NCI-H226 (cell line): ENCODE results near the gene ING3.

Experiments used
- DNase-seq: peaks from one replicate; pipeline ENCODE4 v3.0.0-alpha.2; 2015

Gene ING3, protein sequence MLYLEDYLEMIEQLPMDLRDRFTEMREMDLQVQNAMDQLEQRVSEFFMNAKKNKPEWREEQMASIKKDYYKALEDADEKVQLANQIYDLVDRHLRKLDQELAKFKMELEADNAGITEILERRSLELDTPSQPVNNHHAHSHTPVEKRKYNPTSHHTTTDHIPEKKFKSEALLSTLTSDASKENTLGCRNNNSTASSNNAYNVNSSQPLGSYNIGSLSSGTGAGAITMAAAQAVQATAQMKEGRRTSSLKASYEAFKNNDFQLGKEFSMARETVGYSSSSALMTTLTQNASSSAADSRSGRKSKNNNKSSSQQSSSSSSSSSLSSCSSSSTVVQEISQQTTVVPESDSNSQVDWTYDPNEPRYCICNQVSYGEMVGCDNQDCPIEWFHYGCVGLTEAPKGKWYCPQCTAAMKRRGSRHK

GRCh38 chr7:120950539-120951308, at the start of gene ING3:
TSS of gene ING3 (plus strand) at chr7:120950777. CDS start at chr7:120950897, 120 bp downstream.
- peak; percentile 95 for DNase-seq

GRCh38 chr7:120915314-120916105, 35.1 kb upstream of the ING3 start:
- no peak for DNase-seq

DNA sequence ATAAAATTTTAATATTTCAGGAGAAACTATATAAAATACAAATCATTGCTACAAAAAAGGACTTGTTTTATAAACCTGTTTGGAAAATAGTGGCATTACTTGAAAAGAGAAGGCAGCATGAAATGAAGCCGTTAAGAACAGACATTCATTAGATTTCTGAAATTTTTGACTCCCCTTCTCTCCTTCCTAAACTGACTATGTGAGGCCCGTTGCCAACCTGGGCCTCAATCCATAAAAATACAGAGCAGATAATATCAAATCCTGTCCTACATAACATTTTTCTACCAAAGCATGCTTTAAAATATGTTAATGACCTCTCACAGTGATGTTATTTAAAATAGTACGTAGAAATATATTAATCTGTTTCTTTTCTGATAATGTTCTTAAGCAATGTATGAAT, 34.5 kb upstream of the ING3 start:
- DNase-seq: no peak

DNA sequence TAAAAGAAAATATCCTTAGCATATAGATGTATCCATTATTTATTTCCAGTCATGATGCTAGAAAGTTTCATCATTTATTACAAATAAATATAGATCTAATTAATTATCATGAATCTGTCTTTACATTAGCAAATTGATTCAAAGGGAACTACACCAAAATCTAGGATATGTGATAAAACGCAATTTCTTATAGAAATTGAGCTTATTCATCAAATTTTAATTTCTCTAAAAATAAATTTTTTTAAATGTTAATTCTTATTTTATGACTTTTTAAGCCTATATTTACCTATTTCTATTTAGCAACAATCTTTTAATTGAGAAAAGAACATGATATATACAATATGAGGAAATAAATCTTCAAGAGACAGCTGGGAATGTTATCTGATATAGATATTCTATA, 34.0 kb upstream of the ING3 start:
- DNase-seq: no peak

DNA sequence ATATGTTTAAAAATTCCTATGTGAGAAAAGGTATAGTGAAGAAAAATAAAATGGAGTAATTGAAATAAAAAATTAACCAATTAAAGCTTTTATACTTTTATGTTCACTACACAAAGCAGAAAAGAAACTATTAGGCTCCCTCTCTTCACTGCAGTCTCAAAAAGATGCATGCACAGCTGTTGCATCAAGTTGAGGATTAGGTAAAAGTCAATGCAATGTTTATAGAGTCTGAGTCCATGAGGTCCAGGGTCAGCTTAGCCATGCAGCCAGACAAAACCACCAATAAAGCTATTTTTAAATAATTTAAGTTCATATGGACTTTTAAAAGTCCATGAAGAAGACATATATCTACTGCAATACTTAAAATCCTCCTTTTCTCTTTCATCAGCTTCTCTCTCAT, 31.1 kb upstream of the ING3 start:
- DNase-seq: no peak

- no peak for DNase-seq
These were observed 30.5 kb upstream of the ING3 start for GRCh38 chr7:120920034-120920433.

DNA sequence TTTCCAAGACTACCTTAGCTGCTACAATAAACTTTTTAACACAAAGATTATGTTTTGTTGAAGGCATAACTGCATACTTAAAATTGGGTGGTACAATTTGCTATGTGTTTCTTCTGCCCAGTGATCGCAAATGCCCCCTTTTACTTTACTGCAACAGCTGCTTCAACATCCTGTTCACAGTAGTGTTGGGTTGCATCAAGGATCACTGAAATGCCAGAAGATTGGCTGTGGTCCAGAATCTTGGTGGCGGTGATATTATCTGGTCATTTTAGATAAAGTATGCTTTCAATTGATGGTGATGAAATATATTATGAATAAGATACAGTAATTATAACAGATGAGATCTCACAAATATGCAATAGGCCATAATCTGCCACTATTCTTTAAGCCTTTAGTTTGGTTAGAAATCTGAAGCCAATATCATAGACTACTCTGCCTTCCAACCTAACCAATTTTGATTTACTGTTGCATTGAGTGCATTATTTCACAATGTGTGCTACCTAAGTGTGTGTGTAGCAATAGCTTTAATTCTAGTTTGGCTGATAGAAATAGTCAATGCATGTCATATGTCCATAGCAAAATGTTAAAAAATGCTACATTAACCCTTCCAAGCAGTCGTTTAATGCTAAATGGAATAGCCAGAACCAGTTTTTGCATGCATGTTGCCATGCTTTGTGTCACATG, 29.8 kb upstream of the ING3 start:
- no peak for DNase-seq

GRCh38 chr7:120924837-120925236, 25.7 kb upstream of the ING3 start:
- DNase-seq: no peak

- no peak for DNase-seq
These were observed 25.2 kb upstream of the ING3 start for GRCh38 chr7:120925392-120925791.

DNA sequence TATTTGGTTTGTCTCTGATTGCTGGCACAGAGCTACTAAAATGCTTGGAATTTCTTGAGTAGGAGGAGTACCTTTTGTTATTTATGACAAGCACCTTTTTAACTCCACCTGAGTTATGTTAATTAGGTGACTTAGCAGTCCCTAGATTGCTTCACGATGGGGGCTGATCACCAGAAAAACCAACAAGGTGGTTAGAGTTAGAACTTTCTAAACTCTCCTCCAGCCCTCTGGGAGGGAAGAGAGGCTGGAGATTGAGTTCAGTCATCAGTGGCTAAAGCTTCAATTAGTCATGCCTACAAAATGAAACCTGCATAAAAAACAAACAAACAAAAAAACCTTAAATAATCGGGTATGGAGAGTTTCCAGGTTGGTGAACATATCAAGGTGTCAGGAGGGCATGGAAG, 23.6 kb upstream of the ING3 start:
- DNase-seq: no peak

GRCh38 chr7:120927454-120928103, 23.0 kb upstream of the ING3 start:
- DNase-seq: no peak

DNA sequence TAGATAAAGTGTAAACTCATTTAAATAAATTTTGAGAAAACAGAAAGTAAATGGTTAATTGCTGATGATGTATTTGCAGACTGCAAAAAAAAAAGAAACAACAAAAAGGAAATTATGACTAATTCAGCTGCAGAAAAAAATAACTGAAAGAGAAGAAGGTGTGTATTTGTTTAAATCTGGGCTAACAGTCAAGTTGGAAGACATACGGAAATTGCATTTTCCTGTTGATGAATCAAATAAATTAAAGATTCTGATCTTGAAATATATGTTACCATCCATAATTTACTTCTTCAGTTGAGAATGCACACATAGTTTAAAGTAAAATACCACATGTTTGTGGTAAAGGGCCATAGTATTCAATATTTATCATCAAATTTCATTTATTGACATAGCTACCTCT, 19.3 kb upstream of the ING3 start:
- no peak for DNase-seq

DNA sequence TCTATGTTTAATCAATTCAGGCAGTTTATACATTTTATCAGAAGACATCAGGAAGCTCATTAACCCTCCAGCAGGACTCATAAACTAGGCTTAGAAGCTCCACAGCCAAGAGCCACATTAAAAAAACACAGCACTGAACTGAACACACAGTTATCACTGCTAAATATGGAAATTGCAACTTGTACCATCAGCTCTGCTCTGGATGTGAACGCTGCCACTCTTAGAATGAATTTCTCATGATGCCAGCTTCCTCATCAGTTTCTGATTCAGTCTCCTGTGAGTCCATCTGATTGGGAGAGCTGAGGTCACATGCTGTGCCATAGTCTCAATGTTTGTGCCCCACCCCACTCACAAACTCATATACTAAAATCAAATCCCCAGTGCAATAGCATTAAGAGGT, 17.1 kb upstream of the ING3 start:
- DNase-seq: no peak

DNA sequence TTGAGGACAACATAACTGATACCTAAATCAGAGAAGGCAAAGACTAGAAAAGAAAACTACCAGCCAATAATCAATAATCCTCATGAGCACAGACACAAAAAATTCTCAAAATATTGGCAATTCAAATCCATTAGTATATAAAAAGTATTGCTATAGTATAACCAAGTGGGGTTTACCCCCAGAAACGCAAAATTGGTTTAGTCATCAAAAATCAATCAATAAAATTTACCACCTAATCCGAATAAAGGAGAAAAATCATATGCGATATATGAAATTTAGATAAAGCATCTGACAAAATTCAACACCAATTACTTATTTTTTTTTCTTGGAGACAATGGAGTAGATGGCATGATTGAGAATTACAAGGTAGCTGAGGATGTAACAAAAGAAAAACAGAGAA, 11.2 kb upstream of the ING3 start:
- DNase-seq: no peak

- DNase-seq: no peak
These were observed 9.5 kb upstream of the ING3 start for GRCh38 chr7:120941064-120941463.

DNA sequence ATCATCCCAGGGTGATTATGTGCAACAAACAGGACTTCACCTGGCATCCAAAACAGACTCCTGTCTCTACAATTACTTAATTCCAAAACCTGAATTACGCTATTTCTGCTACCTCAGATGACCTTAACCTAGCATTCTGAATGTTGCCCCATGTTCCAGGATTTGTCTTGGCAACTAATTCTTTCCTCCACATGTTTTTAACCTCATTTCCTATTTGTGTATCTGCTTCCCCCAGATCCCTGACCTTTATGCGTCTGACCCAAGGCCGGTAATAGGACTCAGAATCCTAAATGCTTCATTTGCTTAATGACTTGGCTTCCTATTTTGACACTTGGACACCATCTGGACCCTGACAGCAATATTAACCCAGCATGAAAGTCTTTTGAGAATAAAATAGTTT, 8.7 kb upstream of the ING3 start:
- DNase-seq: no peak

- DNase-seq: no peak
These were observed 7.7 kb upstream of the ING3 start for GRCh38 chr7:120942861-120943260.

- DNase-seq: no peak
These were observed 5.6 kb upstream of the ING3 start for GRCh38 chr7:120944826-120945562.

- DNase-seq: no peak
These were observed 2.6 kb upstream of the ING3 start for GRCh38 chr7:120947980-120948379.

DNA sequence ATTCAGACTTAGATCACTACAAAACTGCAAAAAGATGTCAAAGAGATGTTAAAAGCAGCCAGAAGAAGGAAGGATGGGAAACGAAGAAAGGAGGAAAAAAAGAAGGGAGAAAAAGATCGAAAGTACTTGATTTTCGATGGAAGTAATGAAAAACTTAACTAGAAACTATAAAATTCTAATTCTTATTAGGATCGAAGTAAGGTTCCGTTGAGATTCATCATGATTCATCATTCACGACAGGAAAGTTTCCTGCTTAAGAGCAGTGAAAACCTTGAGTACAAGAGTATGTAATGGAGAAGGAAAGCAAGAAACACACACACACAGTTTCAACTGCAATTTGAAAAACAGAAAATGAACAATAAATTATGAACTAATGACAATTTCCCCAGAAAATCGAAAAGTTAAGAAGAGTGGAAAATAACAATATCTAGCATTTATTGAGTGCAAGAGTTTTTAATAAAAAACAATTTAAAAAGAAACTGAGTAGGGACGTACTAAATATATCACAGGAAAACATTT, 1.1 kb upstream of the ING3 start:
- DNase-seq: no peak

DNA sequence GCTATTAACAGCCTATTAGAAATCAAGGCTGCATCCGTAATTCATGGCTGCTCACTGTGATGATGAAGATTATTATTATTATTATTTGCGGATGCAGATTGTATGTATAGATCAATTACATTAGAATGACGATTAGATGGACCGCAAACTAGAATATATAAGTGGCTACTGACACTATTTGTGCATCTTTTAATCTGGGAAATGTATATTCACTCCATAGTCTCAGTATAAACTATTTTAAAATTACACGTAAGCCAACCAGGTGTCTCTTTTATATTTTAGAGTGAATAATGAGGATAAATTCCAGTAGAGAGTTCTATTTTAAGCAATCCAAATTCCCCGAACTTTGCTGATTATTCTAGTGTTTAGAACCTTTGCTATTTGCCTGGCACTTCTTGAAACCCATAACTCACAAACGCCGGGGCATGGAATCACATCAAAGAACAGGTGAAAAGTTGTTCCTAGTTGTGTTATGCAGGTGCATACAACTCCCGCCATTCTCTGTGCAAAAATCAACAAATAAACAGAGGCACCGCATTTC, 509 bp upstream of the ING3 start:
- DNase-seq: no peak
